Measurements from ENCODE around the gene ARL3. TPM values are rescaled to one million over a fixed set of nuclear protein-coding genes. Genes with fewer than 3 reads are reported as not detected.
A peak's percentile ranks its signal among the peaks of the same experiment; 100 is the strongest.

Gene ARL3
- total RNA-seq, 4 donors from 2014 or later = 1.6 to 3.8 (median 3.2) TPM

GRCh38 chr10:102647443-102648268 lies 66.5 kb downstream of the ARL3 start:
- 32 to 39% methylated on average over 4 to 7 of the region's 7 CpGs for WGBS, 2 donors
- intact Hi-C loops (cut with DNase I; ENCODE audit: low total_unique reads) = loop anchor here (2.0 kb wide), 1 partner anchor 65 kb away; no protein-coding TSS in a partner anchor
- TF ChIP-seq, protein P1, sequence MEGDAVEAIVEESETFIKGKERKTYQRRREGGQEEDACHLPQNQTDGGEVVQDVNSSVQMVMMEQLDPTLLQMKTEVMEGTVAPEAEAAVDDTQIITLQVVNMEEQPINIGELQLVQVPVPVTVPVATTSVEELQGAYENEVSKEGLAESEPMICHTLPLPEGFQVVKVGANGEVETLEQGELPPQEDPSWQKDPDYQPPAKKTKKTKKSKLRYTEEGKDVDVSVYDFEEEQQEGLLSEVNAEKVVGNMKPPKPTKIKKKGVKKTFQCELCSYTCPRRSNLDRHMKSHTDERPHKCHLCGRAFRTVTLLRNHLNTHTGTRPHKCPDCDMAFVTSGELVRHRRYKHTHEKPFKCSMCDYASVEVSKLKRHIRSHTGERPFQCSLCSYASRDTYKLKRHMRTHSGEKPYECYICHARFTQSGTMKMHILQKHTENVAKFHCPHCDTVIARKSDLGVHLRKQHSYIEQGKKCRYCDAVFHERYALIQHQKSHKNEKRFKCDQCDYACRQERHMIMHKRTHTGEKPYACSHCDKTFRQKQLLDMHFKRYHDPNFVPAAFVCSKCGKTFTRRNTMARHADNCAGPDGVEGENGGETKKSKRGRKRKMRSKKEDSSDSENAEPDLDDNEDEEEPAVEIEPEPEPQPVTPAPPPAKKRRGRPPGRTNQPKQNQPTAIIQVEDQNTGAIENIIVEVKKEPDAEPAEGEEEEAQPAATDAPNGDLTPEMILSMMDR (IDR thresholded peaks at IDR 0.05) = no peak
- no peak for TF ChIP-seq POLR2A (IDR thresholded peaks at IDR 0.05)
- no peak for DNase-seq (ENCODE audit: low spot score in 2 of 2)
- no peak overlapping the region for H3K4me3 ChIP-seq (ENCODE audit: low read depth, poor library complexity, severe bottlenecking)

- WGBS, 2 donors = 6 to 7% methylated on average over 13 to 18 of the region's 18 CpGs
- peak in 1 of 2 donors; percentile 51 for DNase-seq (ENCODE audit: low spot score in 2 of 2)
- no peak for TF ChIP-seq POLR2A (IDR thresholded peaks at IDR 0.05)
- TF ChIP-seq, protein P1 (IDR thresholded peaks at IDR 0.05) = no peak
- peak overlapping the region; percentile 84 for H3K4me3 ChIP-seq (ENCODE audit: low read depth, poor library complexity, severe bottlenecking)
- intact Hi-C loops (cut with DNase I; ENCODE audit: low total_unique reads) = loop anchor here (2.0 kb wide), 1 partner anchor 66 kb away; no protein-coding TSS in a partner anchor
These were observed 67.4 kb downstream of the ARL3 start for GRCh38 chr10:102646610-102647442.

DNA sequence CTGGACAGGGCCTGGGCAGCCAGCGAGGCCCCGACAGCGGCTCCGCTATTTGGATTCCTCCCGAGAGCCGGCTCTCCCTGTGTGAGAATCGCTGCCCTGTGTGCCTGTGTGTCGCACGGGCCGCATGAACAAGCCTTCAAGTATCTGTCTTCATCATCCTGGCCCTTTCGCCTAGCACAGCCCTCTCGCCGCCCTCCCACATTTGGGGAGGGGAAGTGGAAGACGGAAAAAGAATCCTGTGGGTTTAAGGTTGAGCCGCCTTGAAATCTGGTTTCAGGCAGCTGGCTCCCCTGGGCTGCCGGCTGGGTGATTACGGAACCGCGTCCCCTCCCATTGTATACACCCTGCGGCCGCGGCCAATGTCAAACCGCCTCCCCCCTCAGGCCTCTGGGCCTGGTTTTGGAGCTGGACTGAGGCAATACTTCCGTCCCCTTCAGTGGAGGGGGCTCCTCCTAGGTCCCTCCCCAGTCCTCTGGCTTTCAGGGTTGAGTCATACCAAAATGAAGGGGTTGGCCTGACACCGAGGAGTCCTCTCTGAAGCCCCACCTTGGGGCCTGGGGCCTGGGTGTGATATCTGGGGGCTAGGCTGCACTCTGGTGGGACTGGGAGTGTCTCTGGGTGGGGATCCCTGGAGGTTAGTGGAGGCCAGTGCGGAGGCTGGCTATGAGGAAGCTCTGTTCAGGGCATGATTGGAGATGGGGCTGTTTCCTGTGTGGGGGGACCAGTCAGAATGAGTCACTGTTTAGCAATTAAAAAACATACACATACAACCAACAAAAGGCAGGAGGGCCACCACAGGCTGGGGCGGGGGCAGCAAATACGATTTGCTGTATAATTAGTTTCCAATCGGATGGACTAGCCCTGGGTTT lies 68.2 kb downstream of the ARL3 start:
- intact Hi-C loops (cut with DNase I; ENCODE audit: low total_unique reads) = loop anchor here (2.0 kb wide), 1 partner anchor 67 kb away; no protein-coding TSS in a partner anchor

DNA sequence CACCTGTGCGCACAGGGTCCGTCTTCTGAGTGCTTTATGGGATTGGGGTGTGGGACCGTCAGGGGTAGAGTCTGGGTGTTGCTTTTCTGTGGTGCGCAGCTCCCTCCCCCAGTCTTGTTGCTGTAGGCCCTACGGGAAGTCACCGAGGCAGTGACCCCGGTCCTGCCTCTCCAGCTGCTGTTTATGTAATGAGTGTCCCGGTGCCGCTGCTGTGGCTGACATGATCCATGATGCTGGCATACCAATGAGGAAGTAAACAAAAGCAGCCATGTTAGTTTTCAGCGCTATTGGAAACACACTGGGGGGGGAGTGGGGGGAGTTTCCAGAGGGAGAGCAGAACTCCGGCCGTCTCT lies 68.8 kb downstream of the ARL3 start:
- intact Hi-C loops (cut with DNase I; ENCODE audit: low total_unique reads) = no loop called here
- H3K4me3 ChIP-seq (ENCODE audit: low read depth, poor library complexity, severe bottlenecking) = peak overlapping the region; percentile 84
- TF ChIP-seq, protein P1 (IDR thresholded peaks at IDR 0.05) = no peak
- no peak for TF ChIP-seq POLR2A (IDR thresholded peaks at IDR 0.05)
- WGBS, 2 donors = 0 to 3% methylated on average over 11 of the region's 12 CpGs
- peak in 1 of 2 donors; percentile 79 for DNase-seq (ENCODE audit: low spot score in 2 of 2)

More for the DNA sequence above, 68.2 kb downstream of the ARL3 start:
- H3K4me3 ChIP-seq (ENCODE audit: low read depth, poor library complexity, severe bottlenecking) = peak overlapping the region; percentile 84
- WGBS, 2 donors = 0 to 1% methylated on average over 25 to 29 of the region's 29 CpGs
- peak; percentile 93 to 98 for DNase-seq (ENCODE audit: low spot score in 2 of 2)
- TF ChIP-seq, protein P1 (IDR thresholded peaks at IDR 0.05) = no peak
- TF ChIP-seq POLR2A (IDR thresholded peaks at IDR 0.05) = peak in 1 of 2 donors; percentile 50

All from lower leg skin (tissue), 4 donors.